NAMALWA (cell line): ENCODE results near the gene PCSK6.

Source experiments
- DNase-seq: peaks from one replicate; pipeline ENCODE4 v3.0.0-alpha.2; 2015; ENCODE audit warnings: low spot score

The PCSK6 gene

GRCh38 chr15:101446518-101447167 is 42.9 kb downstream of the PCSK6 start:
- no peak for DNase-seq

- DNase-seq, result no peak
Observed at GRCh38 chr15:101445562-101446517, 43.7 kb downstream of the PCSK6 start.

GRCh38 chr15:101444807-101445508 is 44.5 kb downstream of the PCSK6 start:
- DNase-seq, result no peak

DNA sequence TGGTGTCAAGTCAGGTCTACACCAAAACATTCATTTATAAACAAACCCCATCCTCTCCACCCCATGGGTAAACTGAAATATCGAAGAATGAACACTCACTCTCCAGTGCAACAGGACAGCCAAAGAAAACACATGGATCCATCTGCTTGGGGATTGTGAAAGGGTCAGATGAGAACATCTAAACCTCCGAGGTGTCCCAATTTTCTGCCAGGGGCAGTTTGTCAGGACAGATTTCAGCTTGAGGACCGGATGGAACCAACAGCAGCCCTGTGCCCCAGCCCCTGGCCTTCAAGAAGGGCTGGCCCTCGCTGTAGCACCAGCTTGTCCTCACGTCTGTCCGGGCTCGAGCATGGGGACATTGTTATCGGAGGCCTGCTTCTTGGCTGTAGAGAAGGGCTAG is 45.5 kb downstream of the PCSK6 start:
- DNase-seq, result no peak

GRCh38 chr15:101442272-101442671 is 47.2 kb downstream of the PCSK6 start:
- no peak for DNase-seq

GRCh38 chr15:101441696-101442095 is 47.8 kb downstream of the PCSK6 start:
- DNase-seq, result no peak

DNA sequence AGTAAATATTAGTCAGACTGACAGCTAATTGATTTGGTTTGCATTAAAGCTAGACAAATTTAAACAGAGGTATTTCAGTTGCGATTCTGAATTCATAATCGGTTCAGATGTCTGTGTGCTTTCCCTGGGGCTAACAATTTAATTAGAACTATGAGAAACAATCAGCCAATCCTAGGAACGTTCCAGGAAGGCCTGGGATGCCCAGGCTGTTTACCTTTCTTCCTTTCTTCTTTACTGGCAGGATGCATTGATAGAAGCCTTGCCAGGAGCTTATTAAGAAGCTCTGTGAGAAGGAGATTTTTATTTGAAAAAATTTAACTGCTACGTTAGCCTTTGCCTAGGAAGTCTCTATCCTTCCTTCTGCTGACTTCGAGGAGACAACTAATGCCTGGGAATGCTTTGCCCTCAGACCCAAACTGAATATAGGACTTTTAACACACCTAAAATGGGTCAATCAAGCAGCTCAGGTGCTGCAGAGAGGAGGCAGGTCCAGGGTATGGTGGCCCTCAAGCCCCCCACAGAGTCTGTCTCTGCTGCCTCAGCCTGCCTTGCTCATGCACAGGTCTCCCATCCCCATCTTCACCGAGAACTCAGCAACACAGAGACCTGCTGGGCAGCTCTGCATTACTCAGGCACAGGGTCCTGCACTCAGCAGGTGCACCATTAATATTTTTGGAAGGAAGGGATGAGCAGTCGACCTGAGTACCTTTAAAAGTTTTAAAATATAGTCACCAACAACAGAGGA is 48.5 kb downstream of the PCSK6 start:
- no peak for DNase-seq

- no peak for DNase-seq
Observed at GRCh38 chr15:101439920-101440319, 49.6 kb downstream of the PCSK6 start.

- DNase-seq, result no peak
Observed at GRCh38 chr15:101439285-101439919, 50.1 kb downstream of the PCSK6 start.

- no peak for DNase-seq
Observed at GRCh38 chr15:101438482-101439284, 50.8 kb downstream of the PCSK6 start.

DNA sequence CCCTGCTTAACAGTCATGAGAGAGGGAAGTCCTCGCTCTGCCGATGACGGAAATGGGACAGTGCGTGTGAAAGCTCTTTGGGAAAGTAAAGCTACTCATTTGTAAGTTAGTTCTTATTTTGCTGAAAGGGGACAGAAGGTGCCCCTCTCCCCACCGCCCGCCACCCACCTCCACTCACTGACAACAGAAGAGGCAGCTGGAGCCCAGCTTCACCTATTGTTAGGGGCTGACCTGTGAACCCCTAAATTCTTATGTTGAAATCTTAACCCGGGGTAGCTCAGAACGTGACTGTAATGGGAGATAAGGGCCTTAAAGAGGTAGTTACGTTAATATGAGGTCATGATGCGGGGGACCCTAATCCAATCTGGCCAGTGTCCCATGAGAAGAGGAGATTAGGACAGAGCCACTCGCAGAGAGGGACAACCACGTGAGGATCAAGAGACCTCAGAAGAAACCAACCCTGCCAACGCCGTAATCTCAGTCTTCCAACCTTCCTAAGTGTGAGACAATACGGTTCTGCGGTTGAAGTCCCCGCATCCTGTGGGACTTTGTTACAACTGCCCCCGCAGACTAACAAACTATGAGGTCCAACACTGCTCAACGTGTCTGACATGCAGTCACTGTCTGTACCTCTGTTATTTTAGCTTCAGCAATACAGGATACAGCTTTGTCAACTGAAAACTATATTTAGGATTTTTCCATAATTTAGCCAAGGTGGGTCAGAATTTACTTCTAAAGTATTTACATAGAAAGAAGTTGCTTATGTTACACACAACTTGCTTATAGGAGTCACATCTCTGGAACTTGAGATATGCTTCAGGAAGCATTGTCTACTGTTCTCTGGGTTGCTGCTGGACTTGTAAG is 51.7 kb downstream of the PCSK6 start:
- DNase-seq, result no peak

GRCh38 chr15:101437209-101437608 is 52.3 kb downstream of the PCSK6 start:
- DNase-seq, result no peak

GRCh38 chr15:101436526-101436925 is 53.0 kb downstream of the PCSK6 start:
- DNase-seq, result no peak

- no peak for DNase-seq
Observed at GRCh38 chr15:101435761-101436160, 53.7 kb downstream of the PCSK6 start.

- no peak for DNase-seq
Observed at GRCh38 chr15:101434032-101434920, 55.2 kb downstream of the PCSK6 start.

- DNase-seq, result no peak
Observed at GRCh38 chr15:101433396-101433795, 56.1 kb downstream of the PCSK6 start.

DNA sequence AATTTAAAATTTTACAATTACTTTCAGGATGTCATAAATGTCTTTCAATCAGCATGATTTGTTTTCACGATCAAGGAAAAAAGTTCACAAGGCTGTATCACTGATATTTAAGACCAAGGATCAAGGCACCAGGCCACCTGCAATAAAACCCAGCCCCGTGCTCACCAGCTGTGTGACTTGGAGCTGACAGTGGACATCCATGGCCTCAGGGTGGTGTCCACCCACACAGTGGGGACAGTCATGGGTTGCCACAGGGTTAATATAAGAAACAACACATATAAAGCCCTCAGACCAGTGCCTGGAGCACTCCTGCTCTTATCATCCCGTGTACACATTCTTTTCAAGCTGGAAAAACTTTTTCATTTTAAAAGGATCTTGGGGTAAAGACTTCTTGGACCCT is 56.5 kb downstream of the PCSK6 start:
- DNase-seq, result no peak

GRCh38 chr15:101431748-101432147 is 57.8 kb downstream of the PCSK6 start:
- no peak for DNase-seq

- no peak for DNase-seq
Observed at GRCh38 chr15:101431301-101431700, 58.2 kb downstream of the PCSK6 start.
